GM19395 (cell line): Measurements from ENCODE around the gene FMR1.

ENCODE experiments used
- ATAC-seq: cut with Tn5 transposase; IDR thresholded peaks from one replicate; pipeline ENCODE4 v1.9.1; 2021; ENCODE audit warnings: mild to moderate bottlenecking, moderate library complexity; ENCODE audit not compliant: unreplicated experiment

The FMR1 gene

DNA sequence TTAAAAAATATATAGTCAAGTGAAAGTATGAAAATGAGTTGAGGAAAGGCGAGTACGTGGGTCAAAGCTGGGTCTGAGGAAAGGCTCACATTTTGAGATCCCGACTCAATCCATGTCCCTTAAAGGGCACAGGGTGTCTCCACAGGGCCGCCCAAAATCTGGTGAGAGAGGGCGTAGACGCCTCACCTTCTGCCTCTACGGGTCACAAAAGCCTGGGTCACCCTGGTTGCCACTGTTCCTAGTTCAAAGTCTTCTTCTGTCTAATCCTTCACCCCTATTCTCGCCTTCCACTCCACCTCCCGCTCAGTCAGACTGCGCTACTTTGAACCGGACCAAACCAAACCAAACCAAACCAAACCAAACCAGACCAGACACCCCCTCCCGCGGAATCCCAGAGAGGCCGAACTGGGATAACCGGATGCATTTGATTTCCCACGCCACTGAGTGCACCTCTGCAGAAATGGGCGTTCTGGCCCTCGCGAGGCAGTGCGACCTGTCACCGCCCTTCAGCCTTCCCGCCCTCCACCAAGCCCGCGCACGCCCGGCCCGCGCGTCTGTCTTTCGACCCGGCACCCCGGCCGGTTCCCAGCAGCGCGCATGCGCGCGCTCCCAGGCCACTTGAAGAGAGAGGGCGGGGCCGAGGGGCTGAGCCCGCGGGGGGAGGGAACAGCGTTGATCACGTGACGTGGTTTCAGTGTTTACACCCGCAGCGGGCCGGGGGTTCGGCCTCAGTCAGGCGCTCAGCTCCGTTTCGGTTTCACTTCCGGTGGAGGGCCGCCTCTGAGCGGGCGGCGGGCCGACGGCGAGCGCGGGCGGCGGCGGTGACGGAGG lies at the start of gene FMR1:
Gene FMR1, plus strand, starts transcription at position 728 of the 831 bp plus-strand sequence. CDS start 261 bp downstream, outside the sequence.
- ATAC-seq: peak; percentile 79

DNA sequence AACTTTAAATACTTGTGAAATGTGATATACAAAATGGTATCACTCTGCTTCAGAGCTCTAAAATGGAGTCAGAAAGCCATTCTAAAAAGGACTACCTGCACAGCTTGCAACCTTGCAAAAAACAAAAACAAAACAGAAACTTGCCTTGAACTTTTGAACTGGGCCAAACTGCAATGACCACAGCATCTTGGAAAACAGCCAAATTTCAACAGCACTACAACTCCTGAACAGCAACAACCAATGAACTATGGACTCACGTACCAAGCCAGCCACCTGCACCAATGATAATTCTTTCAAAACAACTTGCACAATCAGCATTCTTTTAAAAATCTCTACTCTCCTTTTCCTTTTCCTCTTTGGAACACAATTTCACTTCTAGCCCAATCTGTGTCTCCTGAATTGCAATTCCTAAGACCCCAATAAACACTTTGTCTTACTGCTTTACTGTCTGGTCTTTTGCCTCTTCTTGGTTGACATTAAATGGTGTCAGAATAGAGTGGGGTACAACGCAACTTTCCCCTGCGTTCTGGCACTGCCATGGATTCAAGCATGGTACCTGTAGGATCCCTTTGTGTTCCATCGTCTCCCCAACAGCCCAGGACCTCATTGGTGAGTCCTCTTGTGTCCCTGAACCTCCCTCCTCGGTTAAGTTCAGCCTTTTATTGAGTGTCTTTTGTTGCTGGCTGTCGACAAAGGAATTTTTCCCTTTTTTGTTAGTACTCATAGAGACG lies 35.7 kb upstream of the FMR1 start:
- peak; percentile 99 for ATAC-seq

DNA sequence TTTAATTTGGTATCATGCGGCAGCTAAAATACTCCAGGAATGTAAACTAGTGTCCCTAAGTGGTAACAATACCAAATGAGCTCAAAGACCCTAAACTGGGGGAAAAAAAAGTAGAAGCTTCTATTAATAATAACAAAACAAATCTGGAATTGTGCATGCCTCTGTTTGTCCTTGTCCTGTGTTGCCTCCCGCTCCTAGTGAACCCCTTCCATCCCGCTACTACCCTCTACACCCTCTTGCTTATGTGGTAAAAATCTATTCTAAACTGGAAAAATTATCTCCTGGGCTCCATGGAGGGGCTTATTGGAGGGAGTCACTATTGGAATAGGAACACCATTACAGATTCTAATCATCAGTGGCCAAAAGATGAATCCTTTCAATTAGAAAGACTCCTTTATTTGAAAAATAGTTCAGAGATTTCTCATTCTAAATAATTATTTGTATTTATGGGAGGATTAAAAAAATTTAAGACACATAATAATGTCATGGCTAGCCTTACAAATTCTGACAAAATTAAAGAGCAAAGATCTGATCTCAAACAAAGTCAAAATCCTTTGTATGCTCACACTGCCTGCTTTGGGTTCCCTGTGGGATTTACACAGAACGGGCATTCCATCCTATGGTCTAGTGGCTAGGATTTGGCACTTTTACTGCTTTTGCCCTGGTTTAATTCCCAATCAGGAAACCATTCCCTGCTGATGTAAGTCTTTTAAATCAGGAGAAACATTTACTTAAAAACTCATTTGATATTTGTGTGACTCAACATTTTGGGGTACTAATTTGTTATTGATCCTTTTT lies 34.7 kb upstream of the FMR1 start:
- no peak for ATAC-seq

DNA sequence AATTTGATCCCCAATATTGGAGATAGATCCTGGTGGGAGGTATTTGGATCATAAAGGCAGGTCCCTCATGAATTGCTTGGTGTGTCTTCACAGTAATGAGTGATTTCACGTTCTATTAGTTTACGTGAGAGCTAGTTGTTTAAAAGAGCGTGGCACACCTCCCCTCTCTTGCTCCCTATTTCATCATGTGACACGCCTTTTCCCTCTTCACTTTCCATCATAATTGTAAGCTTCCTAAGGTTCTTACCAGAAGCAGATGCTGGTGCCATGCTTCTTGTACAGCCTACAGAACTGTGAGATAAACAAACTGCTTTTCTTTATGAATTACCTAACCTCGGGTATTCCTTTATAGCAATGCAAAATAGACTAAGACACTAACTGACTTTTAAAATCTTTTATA lies 34.0 kb upstream of the FMR1 start:
- ATAC-seq: no peak

DNA sequence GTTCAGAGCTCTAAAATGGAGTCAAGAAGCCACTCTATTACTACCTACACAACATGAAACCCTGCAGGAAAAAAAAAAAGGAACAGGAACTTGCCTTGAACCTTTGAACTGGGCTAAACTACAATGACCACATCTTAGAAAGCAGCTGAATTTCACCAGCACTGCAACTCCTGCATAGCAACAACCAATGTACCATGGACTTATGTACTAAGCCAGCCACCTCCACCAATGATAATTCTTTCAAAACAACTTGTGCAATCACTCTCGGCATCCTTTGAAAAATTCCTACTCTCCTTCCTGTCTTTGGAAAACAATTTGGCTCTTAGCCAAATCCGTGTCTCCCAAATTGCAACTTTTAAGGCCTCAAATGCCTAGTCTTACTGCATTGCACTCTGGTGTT lies 26.8 kb upstream of the FMR1 start:
- peak; percentile 77 for ATAC-seq

DNA sequence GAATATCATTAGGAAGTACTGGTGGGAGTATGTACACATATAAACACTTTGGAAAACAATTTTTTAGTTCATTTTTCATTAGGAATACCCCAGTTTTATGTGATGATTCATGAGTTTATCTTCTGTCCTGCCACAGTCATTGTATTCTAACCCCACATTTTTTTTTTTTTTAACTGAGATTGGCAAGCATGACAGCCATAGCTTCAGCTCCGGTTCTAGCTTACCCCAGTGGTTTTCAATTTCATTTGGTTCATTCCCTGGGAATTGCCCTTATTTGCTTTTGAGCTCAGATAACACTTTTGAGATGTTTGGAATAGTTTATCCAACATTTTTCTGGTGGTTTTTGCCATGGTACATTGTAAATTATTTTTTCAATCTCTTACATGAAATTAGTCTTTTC lies 21.0 kb upstream of the FMR1 start:
- ATAC-seq: no peak

DNA sequence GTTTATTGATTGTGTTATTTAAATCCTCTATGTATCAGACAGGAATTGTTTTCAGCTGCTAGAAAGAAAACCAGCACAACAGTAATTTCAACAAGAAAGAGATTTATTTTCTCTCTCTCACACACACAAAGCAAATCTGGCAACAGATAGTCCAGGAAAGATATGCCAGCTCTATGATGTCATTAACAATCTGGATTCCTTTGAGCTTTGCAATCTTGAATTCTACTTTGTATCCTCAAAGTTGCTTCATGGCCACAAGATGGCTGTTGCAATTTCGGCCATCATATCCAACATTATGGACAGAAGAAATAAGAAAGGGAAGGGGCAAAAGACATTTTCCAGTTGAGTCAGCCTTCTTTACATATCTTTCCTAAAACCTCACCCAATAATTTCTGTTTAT lies 19.8 kb upstream of the FMR1 start:
- ATAC-seq: no peak

DNA sequence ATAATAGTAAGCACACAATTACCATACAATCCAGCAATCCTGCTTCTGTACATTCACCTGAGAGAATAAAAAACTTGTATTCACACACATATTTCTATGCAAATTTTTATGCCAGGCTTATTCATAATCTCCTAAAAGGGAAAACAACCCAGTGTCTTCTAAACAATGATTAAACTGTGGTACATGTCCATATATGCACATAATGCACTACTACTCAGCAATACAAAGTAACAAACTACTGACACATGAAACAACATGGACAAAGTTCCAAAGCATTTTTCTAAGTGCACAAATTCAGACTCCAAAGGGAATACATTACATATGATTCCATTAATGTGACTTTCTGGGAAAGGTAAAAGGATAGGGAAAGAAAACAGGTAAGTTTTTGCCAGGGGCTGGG lies 18.0 kb upstream of the FMR1 start:
- no peak for ATAC-seq

DNA sequence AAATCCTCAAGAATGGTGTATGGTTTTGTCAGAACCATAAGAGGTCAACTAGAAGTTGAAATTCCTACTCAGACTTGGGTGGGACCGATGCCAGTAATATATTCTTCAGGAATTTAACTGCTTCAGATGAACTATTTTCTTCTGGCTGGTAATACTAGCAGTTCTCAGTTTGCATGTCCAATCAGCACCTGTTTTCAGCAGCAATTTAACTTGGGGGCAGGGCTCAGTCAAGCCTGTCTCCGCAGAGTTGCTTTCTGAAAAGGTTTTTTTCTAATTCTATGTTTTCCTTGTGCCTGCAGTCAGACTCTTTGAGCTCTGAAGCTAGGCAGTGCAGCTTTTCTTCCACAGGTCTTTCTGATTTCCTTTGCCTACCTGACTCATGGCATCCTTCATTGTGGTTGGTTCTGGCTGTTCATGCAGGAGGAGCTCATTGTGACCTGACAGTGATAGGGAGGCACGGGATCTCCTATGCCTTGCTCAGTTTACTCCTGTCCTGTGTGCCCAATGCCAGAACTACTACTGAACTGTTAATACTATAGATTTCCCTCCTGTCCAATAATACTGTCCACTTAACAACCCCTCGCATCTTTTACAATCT lies 17.3 kb upstream of the FMR1 start:
- no peak for ATAC-seq

DNA sequence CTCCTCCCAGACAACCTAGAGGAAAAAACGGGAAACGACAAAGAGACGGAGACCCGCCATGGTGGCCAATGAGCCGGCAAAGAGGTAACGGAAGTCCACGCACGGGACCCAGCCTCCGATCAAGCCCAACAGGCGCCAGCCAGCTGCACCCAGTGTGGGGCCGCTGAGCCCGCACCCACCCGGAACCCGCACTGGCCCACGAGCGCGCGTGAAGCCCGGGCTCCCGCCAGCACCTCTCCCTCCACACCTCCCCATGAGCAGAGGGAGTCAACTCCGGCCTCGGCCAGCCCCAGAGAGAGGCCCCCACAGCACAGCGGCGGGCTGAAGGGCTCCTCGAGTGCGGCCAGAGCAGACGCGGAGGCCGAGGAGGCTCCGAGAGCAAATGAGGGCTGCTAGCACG lies 14.6 kb upstream of the FMR1 start:
- ATAC-seq: no peak

DNA sequence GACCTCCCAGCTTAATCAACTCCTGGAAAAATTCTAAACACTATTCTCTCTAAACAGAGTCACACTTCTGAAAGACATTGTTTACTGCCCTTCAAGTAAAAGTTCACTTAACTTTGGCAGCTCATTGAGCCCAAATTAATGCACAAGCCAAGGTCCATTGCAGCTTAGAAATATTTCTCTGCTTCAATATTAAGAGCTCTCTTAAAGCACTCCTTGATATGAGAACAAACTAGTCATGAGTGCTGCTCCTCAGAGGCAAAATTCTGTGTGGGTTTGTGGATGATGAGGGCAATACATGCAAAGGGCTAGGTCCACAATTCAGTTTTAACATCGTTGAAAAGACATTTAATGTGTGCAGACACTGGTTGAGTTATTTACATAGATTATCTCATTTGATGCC lies 12.8 kb upstream of the FMR1 start:
- no peak for ATAC-seq

DNA sequence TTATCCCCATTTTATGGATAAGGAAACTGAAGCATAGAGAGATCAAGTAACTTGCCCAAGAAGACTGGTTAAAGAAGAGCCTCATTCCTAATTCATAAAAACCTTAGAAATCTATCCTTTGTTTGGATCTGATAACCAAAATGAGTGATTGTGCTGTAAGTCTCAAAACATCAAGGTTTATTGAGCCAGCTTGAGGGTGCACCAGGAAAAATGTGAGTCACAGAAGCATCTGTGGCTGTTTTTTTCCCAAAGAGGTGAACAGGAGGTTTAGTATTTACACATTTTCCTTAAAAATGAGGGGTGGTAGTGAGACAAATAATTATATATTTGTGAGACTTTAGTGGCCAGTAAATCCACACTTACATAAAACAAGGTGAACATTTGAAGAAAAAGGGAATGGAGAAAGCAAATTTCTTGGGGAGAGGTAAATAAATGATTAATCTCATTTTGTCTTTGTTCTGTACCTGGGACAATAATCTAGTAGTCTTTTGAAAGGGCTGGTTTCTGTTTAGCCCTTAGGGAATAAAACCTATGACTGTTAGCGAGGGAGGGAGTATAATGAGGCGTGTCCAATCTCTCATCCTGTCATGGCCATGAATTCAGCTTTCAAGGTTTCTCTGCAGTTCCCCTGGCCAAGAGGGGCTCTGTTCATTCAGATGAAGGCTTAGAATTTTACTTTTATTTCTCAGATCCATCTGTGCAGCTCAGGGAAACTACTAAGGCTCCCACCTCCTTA lies 12.2 kb upstream of the FMR1 start:
- ATAC-seq: peak; percentile 86

DNA sequence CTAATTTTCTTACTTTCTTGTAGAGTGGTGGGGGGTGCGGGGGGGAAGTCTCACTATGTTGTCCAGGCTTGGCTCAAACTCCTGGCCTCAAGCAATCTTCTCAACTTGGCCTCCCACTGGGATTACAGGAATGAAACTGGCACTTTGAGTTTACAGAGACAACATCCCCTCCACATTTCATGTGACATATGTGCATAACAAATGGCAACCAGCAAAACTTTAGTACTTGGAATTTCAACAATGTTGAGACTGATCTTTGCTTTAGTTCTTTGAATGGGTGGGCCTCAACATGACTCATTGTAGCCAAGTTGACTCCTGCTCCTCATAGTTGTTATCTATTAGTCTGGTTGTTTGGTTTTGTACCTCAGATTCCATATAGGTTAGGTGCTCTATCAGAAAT lies 11.4 kb upstream of the FMR1 start:
- no peak for ATAC-seq

DNA sequence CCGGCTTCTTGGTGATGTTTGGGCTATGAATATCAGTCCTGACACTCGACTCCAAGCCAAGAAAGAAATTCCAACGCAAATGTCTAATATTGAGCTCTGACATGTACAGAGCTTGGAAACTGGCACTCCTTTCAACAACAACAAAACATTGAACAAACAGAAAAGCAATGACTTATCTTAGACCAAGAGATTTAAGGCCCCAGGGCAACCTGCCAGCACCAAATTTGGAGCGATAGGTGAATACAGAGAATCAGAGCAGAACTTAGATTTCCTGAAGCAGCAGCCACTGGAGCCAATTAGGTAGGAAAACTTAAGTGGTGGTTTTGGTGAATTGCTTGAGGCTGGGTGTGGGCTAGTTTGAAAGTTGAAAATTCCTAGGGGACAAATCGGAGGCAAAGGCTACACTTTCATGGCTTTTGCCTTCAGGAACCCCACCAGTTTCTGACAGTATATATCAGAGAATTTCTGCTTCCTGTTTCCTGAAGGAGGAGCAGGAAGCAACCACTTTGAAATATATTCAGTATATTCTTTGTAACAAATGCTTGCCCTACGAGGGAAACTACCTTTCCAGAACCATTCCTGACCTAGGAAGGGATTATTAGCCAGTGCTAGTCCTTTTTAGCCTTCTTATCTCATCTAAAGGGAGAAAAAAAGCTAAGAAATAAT lies 10.1 kb upstream of the FMR1 start:
- ATAC-seq: no peak

DNA sequence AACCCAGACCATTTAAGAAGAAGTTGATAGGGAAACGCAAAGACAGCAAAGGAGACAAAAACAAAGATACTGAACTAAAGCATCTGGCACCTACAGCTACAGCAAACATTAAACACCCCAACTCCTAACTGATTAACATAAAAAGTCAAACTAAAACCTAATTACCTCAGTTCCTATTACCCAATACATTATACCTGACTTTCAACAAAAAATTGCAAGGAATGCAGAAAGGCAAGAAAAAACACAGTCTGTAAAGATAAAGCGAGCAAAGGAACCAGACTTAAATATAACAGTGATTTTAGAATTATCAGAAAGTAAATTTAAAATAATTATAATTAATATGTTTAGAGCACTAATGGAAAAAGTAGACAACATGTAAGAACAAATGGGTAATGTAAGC lies 9.4 kb upstream of the FMR1 start:
- no peak for ATAC-seq

DNA sequence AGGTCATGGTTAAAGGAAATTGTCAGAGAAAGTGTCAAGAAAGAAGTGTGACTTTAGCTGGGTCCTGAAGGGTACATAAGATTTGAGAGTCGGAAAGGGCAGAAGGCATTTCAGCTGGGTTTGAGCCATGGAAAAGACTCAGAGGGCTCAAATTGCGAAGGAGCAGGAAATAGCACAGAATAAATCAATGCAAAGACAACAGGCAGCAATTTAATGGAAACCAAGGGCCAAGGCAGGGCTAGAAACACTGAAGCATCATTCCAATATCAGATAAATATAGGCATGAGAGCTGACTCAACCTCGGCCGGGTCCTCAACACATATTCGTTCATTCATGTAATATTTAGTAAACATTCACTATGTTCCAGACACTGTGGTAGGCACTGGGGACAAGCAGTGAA lies 3.6 kb upstream of the FMR1 start:
- ATAC-seq: no peak

DNA sequence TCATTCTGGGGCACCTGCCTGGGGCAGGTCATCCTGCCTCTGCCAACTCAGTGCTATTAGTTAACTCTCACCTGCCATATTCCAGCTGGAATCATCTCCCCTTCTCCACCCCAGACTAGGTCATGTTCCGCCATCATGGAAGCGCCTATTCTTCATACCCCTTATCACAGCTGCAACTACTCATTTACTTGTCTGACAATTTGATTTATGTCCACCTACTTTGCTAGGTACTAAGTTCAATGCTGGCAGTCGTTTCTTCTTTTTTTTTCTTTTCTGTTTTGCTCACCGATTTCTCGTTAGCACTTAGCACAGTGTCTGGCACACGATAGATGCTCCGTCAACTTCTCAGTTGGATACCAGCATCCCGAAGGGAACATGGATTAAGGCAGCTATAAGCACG lies 1.1 kb upstream of the FMR1 start:
- no peak for ATAC-seq

DNA sequence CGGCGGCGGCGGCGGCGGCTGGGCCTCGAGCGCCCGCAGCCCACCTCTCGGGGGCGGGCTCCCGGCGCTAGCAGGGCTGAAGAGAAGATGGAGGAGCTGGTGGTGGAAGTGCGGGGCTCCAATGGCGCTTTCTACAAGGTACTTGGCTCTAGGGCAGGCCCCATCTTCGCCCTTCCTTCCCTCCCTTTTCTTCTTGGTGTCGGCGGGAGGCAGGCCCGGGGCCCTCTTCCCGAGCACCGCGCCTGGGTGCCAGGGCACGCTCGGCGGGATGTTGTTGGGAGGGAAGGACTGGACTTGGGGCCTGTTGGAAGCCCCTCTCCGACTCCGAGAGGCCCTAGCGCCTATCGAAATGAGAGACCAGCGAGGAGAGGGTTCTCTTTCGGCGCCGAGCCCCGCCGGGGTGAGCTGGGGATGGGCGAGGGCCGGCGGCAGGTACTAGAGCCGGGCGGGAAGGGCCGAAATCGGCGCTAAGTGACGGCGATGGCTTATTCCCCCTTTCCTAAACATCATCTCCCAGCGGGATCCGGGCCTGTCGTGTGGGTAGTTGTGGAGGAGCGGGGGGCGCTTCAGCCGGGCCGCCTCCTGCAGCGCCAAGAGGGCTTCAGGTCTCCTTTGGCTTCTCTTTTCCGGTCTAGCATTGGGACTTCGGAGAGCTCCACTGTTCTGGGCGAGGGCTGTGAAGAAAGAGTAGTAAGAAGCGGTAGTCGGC lies 528 bp downstream of the FMR1 start:
- peak; percentile 45 for ATAC-seq

DNA sequence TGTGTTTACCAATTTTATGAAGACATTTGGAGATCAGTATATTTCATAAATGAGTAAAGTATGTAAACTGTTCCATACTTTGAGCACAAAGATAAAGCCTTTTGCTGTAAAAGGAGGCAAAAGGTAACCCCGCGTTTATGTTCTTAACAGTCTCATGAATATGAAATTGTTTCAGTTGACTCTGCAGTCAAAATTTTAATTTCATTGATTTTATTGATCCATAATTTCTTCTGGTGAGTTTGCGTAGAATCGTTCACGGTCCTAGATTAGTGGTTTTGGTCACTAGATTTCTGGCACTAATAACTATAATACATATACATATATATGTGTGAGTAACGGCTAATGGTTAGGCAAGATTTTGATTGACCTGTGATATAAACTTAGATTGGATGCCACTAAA lies 1.9 kb downstream of the FMR1 start:
- no peak for ATAC-seq
